GM19395 (cell line): Measurements from ENCODE around the gene PAFAH1B1.
"Not testable (repeated sequence)": the region's sequence is repeated elsewhere in the genome, so short reads cannot be mapped to it uniquely, and the experiment has no call there.

Source experiments
- ATAC-seq: cut with Tn5 transposase; IDR thresholded peaks from one replicate; pipeline ENCODE4 v1.9.1; 2021; ENCODE audit warnings: mild to moderate bottlenecking, moderate library complexity; ENCODE audit not compliant: unreplicated experiment

The PAFAH1B1 gene

GRCh38 chr17:2631211-2631610 lies 37.8 kb downstream of the PAFAH1B1 start:
- no peak for ATAC-seq

GRCh38 chr17:2634361-2634960 lies 41.0 kb downstream of the PAFAH1B1 start:
- no peak for ATAC-seq

GRCh38 chr17:2635241-2635640 lies 41.8 kb downstream of the PAFAH1B1 start:
- ATAC-seq = no peak

GRCh38 chr17:2635675-2636074 lies 42.2 kb downstream of the PAFAH1B1 start:
- ATAC-seq = no peak

GRCh38 chr17:2636169-2636930 lies 42.9 kb downstream of the PAFAH1B1 start:
- no peak for ATAC-seq

- no peak for ATAC-seq
These were observed 44.0 kb downstream of the PAFAH1B1 start for GRCh38 chr17:2637422-2637821.

- ATAC-seq = no peak
These were observed 51.5 kb downstream of the PAFAH1B1 start for GRCh38 chr17:2644971-2645370.

GRCh38 chr17:2647957-2648356 lies 54.5 kb downstream of the PAFAH1B1 start:
- no peak for ATAC-seq

- ATAC-seq = no peak
These were observed 55.7 kb downstream of the PAFAH1B1 start for GRCh38 chr17:2649191-2649590.

- not testable (repeated sequence) for ATAC-seq
These were observed 59.5 kb downstream of the PAFAH1B1 start for GRCh38 chr17:2652911-2653310.

- ATAC-seq = no peak
These were observed 62.1 kb downstream of the PAFAH1B1 start for GRCh38 chr17:2655546-2655945.

GRCh38 chr17:2656283-2656682 lies 62.8 kb downstream of the PAFAH1B1 start:
- ATAC-seq = no peak

- not testable (repeated sequence) for ATAC-seq
These were observed 65.9 kb downstream of the PAFAH1B1 start for GRCh38 chr17:2659337-2659736.

GRCh38 chr17:2660410-2660809 lies 67.0 kb downstream of the PAFAH1B1 start:
- ATAC-seq = not testable (repeated sequence)

GRCh38 chr17:2672026-2672425 lies 78.6 kb downstream of the PAFAH1B1 start:
- ATAC-seq = no peak

- ATAC-seq = not testable (repeated sequence)
These were observed 85.8 kb downstream of the PAFAH1B1 start for GRCh38 chr17:2679247-2679646.

GRCh38 chr17:2680961-2681360 lies 87.5 kb downstream of the PAFAH1B1 start:
- ATAC-seq = no peak

GRCh38 chr17:2681650-2682049 lies 88.2 kb downstream of the PAFAH1B1 start:
- no peak for ATAC-seq

GRCh38 chr17:2682176-2682938 lies 88.9 kb downstream of the PAFAH1B1 start:
- no peak for ATAC-seq

- no peak for ATAC-seq
These were observed 90.5 kb downstream of the PAFAH1B1 start for GRCh38 chr17:2683912-2684311.

GRCh38 chr17:2684549-2684948 lies 91.1 kb downstream of the PAFAH1B1 start:
- no peak for ATAC-seq

GRCh38 chr17:2685696-2686095 lies 92.2 kb downstream of the PAFAH1B1 start:
- no peak for ATAC-seq
